HG02981 (cell line): Measurements from ENCODE around the gene LTO1.

Source experiments
- ATAC-seq: cut with Tn5 transposase; IDR thresholded peaks from one replicate; pipeline ENCODE4 v1.9.1; 2021; ENCODE audit warnings: mild to moderate bottlenecking, moderate library complexity; ENCODE audit not compliant: unreplicated experiment

The LTO1 gene

DNA sequence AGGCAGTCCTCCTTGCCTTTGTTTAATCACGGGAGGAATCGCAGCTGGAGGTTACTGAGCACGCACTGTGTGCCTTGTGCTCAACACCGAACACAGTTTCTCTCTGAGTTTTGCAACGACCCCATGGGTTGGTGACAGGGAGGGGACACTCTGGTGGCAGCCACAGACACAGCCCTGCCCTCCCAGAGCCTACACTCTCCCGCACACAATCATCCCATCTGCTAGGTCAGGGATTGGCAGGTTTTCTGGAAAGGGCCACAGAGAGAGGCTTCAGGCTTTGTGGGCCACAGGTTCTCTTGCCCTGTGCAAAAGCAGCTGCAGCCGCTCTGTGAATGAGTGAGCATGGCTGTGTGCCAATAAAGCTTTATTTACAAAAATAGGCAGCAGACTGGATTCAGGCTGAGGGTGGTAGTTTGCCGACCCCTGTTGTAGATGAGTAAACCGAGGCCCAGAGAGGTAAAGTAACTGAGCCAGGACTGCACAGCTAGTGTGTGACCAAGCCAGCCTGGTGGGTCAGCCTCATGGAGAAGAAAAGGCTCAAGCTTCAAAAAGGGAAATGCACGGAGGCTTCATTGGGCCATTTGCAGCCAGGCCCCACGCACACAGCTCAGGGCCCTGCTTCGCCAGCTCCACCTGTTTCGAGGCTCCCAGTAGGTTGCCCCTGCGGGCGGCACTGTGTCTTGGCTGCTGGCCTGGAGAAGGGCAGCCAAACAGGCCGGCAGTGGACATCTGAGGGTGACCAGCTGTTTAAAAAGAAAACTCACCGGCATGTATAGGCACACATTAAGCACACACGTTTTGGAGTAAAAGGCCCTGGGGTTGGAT lies 16.3 kb downstream of the LTO1 start:
- ATAC-seq, result no peak

- ATAC-seq, result no peak
These were observed 17.1 kb downstream of the LTO1 start for GRCh38 chr11:69657911-69658625.

- no peak for ATAC-seq
These were observed 17.7 kb downstream of the LTO1 start for GRCh38 chr11:69657456-69657910.

- ATAC-seq, result no peak
These were observed 18.4 kb downstream of the LTO1 start for GRCh38 chr11:69656536-69657455.

DNA sequence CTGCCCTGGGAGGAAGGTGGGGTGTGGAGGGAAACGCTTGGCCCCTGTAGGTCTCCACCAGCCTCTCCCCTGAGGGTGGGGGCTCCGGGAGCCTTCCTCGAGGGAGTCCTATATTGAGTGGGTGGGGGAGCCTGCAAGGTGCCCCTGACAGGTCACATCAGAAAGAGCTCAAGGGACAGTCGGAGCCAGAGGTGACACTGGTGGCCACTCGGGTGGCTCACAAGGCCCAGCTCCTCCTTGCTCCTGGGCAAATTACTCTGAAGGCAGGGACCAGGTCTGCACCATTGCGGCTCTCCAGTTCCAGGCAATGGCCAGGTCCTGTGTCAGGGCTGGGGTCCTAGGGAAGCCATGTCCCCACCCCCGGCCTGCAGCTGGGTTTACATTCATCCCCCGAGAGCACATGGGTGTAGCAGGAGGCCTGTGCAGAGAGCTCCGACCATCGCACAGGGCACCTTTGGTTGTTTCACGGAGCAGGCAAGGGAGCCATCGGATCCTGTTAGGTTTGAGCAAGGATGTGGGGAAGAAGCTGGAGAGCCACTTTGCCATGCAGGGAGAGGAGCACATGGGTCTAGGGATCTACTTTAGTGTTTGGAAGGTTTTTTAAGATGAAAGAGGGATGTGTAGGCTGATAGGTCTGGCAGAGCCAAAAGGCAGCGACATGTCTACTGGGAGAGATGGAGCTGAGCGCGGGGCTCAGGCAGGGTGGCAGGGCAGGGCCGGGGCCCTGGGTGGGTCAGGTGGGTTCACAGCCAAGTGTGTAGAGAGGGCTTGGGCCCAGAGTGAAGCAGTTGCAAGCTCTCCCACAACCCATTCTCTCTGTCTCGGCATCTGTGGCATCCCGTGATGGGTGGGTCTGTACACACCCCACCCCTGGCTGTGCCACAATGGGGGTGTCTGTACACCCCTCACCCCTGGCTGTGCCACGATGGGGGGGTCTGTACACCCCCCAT lies 19.4 kb downstream of the LTO1 start:
- no peak for ATAC-seq

DNA sequence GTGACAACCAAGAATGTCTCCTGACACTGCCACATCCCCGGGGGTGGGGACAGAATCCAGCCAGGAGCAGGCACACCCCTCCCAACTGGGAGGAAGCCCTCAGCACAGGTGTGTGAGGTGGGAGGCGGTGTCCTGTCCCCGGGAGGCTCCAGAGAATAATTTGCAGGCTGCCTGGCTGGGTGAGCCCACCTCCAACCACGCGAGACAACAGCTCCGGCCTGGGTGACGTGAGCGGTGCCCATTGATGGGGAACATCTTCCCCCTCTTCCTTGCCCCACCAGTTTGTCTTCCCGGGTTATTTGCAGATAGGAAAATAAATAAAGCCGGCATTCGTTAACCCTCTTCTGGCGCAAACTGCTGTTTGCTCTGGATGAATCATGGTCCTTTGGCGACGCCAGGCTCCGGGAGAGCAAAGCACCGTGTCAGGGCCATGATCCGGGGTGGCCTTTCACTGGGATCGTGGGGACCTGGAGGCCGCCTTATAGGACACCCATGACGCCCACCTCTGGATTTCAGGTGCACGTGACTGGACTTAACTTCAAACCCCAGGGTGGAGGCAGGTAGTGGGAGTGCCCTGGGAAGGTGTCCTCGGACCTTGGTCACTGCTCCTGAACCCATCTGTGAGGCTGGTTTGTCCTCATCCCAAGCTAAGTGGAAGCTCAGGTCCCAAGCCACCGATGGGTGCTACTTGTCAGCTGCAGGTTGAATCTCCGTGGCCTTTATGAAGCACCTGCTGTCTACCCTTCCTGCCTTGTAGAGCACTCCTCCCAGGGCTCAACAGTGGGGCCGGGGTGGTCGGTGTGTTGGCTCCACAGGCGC lies 20.3 kb downstream of the LTO1 start:
- no peak for ATAC-seq

- ATAC-seq, result no peak
These were observed 21.0 kb downstream of the LTO1 start for GRCh38 chr11:69654001-69654659.

DNA sequence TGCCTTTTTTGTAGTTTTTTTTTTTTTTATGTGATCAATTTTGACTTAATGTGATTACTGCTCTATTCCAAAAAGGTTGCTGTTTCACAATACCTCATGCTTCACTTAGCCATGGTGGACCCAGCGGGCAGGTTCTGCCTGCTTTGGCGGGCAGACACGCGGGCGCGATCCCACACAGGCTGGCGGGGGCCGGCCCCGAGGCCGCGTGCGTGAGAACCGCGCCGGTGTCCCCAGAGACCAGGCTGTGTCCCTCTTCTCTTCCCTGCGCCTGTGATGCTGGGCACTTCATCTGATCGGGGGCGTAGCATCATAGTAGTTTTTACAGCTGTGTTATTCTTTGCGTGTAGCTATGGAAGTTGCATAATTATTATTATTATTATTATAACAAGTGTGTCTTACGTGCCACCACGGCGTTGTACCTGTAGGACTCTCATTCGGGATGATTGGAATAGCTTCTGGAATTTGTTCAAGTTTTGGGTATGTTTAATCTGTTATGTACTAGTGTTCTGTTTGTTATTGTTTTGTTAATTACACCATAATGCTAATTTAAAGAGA lies 21.7 kb downstream of the LTO1 start:
- no peak for ATAC-seq

- ATAC-seq, result no peak
These were observed 22.2 kb downstream of the LTO1 start for GRCh38 chr11:69652999-69653398.

DNA sequence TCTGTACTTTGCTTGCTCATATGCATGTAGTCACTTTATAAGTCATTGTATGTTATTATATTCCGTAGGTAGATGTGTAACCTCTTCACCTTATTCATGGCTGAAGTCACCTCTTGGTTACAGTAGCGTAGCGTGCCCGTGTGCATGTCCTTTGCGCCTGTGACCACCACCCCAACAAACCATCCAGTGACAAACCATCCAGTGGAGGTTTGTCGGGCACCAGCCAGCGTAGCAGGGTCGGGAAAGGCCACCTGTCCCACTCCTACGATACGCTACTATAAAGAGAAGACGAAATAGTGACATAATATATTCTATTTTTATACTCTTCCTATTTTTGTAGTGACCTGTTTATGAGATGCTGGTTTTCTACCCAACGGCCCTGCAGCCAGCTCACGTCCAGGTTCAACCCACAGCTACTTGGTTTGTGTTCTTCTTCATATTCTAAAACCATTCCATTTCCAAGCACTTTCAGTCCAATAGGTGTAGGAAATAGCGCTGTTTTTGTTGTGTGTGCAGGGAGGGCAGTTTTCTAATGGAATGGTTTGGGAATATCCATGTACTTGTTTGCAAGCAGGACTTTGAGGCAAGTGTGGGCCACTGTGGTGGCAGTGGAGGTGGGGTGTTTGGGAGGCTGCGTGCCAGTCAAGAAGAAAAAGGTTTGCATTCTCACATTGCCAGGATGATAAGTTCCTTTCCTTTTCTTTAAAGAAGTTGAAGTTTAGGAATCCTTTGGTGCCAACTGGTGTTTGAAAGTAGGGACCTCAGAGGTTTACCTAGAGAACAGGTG lies 23.1 kb downstream of the LTO1 start:
- ATAC-seq, result no peak

GRCh38 chr11:69650832-69651344 lies 24.3 kb downstream of the LTO1 start:
- no peak for ATAC-seq

DNA sequence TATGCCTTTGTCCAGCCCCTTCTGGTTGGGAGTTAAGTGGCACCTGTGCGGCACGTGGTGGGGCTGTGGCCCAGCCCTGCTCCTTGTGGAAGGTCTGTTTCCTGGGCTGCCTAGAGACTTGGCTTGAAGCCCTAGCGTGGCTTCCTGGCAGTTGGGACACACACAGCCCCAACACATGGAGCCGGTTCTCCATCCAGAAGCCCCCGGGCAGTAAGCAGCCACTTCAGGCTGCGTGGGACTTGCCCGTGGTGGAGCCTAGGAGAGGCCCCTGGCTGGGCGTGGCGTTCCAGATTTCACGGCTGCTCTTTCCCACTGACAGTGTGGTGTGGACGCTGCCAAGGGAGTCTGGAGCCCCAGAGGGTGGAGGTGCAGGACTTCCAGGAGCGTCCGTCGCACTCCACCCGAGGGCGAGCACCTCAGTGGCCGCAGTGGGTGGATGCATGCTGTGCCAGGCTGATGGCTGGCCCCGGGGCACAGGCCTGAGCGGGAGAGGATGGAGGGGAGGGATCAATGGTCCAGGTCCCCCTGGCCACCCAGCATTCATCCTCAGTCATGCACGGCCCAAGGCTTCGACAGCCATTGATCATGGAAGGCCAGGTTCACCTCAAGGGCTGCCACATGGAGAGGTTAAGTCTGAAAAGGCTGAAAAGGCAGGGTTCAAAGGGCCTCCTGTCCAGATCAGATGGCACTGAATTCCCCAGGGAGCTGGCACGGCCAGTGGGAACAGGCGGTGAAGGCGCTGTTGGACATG lies 24.9 kb downstream of the LTO1 start:
- no peak for ATAC-seq

DNA sequence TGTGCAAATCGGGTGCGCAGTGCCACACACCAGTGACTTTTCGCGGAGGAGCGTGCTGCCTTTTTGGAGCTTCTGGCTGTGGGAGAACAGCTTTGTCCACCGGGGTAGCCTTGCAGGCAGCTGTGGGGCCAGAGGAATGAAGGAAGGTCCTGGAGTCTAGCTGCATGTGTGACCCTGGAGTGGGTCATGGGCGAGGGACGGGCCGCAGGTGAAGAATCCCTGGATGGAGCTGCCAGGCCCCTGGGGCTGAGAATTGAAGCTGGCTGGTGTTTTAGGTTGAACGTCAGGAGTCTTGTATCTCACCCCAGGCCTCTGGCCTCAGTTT lies 25.6 kb downstream of the LTO1 start:
- no peak for ATAC-seq

DNA sequence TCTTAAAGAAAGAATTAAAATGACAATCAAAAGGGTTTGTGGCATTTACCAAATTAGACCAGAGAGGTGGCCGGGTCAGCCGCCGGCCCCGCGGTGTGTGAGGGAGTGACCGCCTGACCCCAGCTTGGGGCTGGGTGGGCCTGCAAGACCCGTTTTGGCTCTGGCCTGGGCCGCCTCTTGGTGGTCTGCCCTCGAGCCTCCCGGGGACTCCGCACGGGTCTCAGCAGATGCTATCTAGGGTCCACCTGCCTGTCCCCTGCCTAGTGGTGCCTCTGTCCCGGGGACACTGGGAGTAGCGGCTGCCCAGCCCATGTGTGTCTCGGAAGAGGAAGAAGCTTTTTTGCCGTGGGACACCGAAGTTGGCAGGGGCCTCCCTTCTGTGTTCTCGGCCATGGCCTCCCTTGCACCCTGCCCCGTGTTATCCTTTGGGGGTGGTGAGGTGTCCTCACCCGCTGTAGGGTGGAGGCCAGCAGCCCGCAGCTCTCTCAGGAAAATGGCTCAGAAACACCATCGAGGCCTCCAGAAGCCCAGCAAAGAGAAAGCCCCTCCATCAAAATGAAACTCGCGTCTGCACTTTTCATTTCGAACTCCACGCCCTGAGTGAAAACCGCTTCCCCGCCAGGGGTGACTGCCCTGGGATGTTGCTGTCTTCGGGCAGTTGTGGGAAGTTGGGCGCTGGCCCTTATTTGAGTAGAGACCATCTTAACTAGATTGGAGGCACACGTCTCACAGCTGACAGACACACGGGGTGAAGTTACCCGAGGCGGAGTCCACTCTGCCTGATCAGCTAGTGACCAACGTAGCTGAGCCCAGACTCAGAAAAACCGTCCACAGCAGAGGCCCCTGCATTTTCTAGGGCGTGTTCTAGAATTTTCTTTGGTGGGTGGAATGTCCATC lies 26.2 kb downstream of the LTO1 start:
- ATAC-seq, result no peak

DNA sequence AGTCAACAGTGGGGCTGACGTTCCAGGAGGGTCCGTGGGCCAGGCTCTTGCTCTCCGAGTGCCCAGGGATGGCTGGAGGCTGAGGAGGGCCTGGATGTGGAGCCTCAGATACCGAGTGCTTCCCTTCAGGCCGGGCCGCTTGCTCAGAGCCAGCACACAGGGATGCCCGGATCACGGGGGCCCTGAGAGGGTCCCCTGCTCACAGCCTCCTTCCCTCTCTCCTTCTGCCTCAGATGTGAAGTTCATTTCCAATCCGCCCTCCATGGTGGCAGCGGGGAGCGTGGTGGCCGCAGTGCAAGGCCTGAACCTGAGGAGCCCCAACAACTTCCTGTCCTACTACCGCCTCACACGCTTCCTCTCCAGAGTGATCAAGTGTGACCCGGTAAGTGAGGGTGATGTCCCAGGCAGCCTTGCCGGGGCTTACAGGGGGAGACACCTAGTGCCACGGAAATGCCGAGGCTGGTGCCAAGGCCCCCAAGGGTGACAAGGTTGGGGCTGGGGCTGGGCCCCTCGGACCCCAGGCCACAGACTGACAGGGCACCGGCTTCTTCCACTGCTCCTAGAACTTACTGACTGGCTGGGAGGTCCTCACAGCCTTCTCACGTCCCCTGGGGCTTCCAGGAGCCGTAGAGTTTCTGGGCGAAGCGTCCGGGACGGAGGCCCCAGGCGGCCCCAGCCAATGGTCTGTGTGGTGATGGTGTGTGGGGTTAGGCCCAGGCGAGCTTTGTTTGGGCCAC lies 27.2 kb downstream of the LTO1 start:
- no peak for ATAC-seq
